CD4-positive, alpha-beta memory T cell (primary cell): ENCODE results near the gene TNNT1. TPM values are rescaled to one million over a fixed set of nuclear protein-coding genes. Genes with fewer than 3 reads are reported as not detected.
"Not testable (repeated sequence)": the region's sequence is repeated elsewhere in the genome, so short reads cannot be mapped to it uniquely, and the experiment has no call there.

Source experiments
- CTCF ChIA-PET: fragments of 350-600 bp; sonication (Branson Sonifier 250); formaldehyde crosslinking; loops from one replicate; lab custom pipeline; 2021; ENCODE audit warnings: inconsistent platforms; ENCODE audit not compliant: partially characterized antibody; lab: Charles Lee
- POLR2A ChIA-PET: fragments of 350-600 bp; sonication (Branson Sonifier 250); formaldehyde crosslinking; loops from one replicate; lab custom pipeline; 2021; ENCODE audit not compliant: partially characterized antibody; lab: Charles Lee
- DNase-seq, 5 donors: peaks; one replicate each; pipeline versions ENCODE4 v3.0.0 to v3.0.0-alpha.2; 2020 to 2022; ENCODE audit warnings: mixed read lengths in 1 of 5
- H3K27ac ChIP-seq: one replicate; pipeline ENCODE4 v1.7.0; 2013; ENCODE audit warnings: low read depth, low read length
- H3K27me3 ChIP-seq: 2 replicates; pipeline ENCODE4 v1.7.0; 2013; ENCODE audit warnings: mild to moderate bottlenecking, low read length, moderate library complexity; ENCODE audit not compliant: insufficient read depth
- H3K36me3 ChIP-seq: 2 replicates; pipeline ENCODE4 v1.7.0; 2013; ENCODE audit warnings: mild to moderate bottlenecking, low read length, moderate library complexity; ENCODE audit not compliant: insufficient read depth
- H3K4me1 ChIP-seq: 2 replicates; pipeline ENCODE4 v1.7.0; 2013; ENCODE audit warnings: mild to moderate bottlenecking, low read length, moderate library complexity; ENCODE audit not compliant: insufficient read depth
- H3K4me3 ChIP-seq, 2 donors: one replicate each; pipeline ENCODE4 v1.7.0; 2013; ENCODE audit warnings: low read length in 2 of 2, mild to moderate bottlenecking in 1 of 2
- H3K9me3 ChIP-seq, 2 donors: one replicate each; pipeline ENCODE4 v1.7.0; 2013; ENCODE audit warnings: low read length in 2 of 2, control low read depth in 1 of 2; ENCODE audit not compliant: control insufficient read depth in 1 of 2
- H3K27ac Mint-ChIP-seq, 7 donors: one replicate each; pipeline ENCODE4 v1.8.0; 2020 to 2021; ENCODE audit warnings: mixed read lengths in 7 of 7, mild to moderate bottlenecking in 6 of 7, inconsistent platforms in 3 of 7, moderate library complexity in 3 of 7
- H3K27me3 Mint-ChIP-seq, 2 donors: one replicate each; pipeline ENCODE4 v1.8.0; 2020 to 2021; ENCODE audit warnings: mixed read lengths in 2 of 2
- H3K36me3 Mint-ChIP-seq, 2 donors: one replicate each; pipeline ENCODE4 v1.8.0; 2020 to 2021; ENCODE audit warnings: mixed read lengths in 2 of 2, inconsistent platforms in 1 of 2, mild to moderate bottlenecking in 1 of 2
- H3K4me1 Mint-ChIP-seq, 4 donors: one replicate each; pipeline ENCODE4 v1.8.0; 2020 to 2021; ENCODE audit warnings: mixed read lengths in 4 of 4, mild to moderate bottlenecking in 1 of 4
- H3K4me3 Mint-ChIP-seq, 8 donors: one replicate each; pipeline ENCODE4 v1.8.0; 2020 to 2021; ENCODE audit warnings: mixed read lengths in 8 of 8, mild to moderate bottlenecking in 7 of 8, moderate library complexity in 6 of 8, inconsistent platforms in 3 of 8
- H3K9me3 Mint-ChIP-seq, 8 donors: one replicate each; pipeline ENCODE4 v1.8.0; 2020 to 2021; ENCODE audit warnings: mixed read lengths in 8 of 8, mild to moderate bottlenecking in 5 of 8, inconsistent platforms in 3 of 8, moderate library complexity in 1 of 8
- intact Hi-C: fragments of 100-400 bp; cut with micrococcal nuclease; formaldehyde crosslinking; loops from one replicate; pipeline ENCODE4 v1.15.1; 2023
- polyA plus RNA-seq, 2 donors: library from polyadenylated mRNA; unstranded; fragments of 300-500 nt; fragmentation: Illumina TruSeq; gene quantifications; one replicate each; pipeline ENCODE4 v1.2.3, GENCODE V29; 2021
- total RNA-seq, 2 experiments: library from RNA; stranded (reverse); gene quantifications; one replicate each; pipeline ENCODE4 v1.2.3, GENCODE V29; 2021

TNNT1 gene
- total and polyA plus RNA-seq, 4 experiments from 2014 or later, result not detected

DNA sequence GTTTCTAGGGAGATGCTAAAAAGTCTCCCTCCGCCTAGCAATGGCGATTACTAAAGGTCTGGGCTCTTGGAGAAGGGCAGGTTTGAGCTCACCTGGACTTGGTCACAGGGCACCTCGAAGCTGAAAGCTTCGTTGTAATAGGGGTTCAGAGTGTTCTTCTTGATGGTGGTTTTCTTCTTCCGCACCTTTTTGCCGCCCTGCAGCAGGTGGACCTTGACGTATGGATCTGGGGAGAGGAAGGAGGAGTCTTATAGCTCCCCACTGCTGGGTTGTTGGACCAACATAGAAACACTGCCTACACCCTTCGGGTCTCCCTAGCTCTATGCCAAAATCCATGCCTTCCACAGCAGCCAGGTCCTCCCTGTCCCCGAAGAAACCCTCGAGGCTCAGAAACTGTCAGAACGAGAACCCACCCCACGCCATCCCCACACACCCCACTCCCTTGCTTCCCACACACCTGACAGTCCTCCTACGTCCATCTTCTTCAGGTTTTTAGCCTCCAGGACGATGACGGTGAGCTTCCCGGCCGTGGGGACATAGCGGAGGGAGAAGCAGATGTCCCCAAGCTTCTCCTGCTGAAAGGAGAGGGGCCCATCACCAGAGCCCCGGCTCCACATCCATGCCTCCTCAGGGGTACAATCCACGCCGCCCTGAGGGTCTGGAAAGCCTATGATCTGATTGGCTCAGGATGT, 25.6 kb upstream of the TNNT1 start:
- no peak overlapping the region for H3K27ac ChIP-seq
- H3K4me1 Mint-ChIP-seq, result peaks cover 8 to 48% (median 23%) of the 10 kb centered on the region in 4 donors
- peak overlapping the region in 5 of 8 donors; percentile 32 to 75 (median 65) for H3K4me3 Mint-ChIP-seq
- POLR2A ChIA-PET, result no interaction called here
- H3K36me3 Mint-ChIP-seq, result peaks cover 0 to 3% of the 10 kb centered on the region in 2 donors
- peaks cover 27% of the 10 kb centered on the region for H3K4me1 ChIP-seq
- peak overlapping the region in 1 of 7 donors; percentile 70 for H3K27ac Mint-ChIP-seq
- peaks cover 42% of the 10 kb centered on the region for H3K27me3 ChIP-seq
- H3K9me3 Mint-ChIP-seq, result peaks cover 0 to 3% (median 2%) of the 10 kb centered on the region in 8 donors
- peaks cover 54 to 63% of the 10 kb centered on the region in 2 donors for H3K27me3 Mint-ChIP-seq
- H3K9me3 ChIP-seq, result no peaks in the 10 kb centered on the region
- intact Hi-C loops, result no loop called here
- H3K4me3 ChIP-seq, result peak overlapping the region in 1 of 2 donors; percentile 11
- H3K36me3 ChIP-seq, result no peaks in the 10 kb centered on the region
- CTCF ChIA-PET, result interaction anchor here (2.2 kb wide), 1 partner anchor 15 kb away, joined by 10 read pairs; no protein-coding TSS in a partner anchor
- DNase-seq, result no peak

DNA sequence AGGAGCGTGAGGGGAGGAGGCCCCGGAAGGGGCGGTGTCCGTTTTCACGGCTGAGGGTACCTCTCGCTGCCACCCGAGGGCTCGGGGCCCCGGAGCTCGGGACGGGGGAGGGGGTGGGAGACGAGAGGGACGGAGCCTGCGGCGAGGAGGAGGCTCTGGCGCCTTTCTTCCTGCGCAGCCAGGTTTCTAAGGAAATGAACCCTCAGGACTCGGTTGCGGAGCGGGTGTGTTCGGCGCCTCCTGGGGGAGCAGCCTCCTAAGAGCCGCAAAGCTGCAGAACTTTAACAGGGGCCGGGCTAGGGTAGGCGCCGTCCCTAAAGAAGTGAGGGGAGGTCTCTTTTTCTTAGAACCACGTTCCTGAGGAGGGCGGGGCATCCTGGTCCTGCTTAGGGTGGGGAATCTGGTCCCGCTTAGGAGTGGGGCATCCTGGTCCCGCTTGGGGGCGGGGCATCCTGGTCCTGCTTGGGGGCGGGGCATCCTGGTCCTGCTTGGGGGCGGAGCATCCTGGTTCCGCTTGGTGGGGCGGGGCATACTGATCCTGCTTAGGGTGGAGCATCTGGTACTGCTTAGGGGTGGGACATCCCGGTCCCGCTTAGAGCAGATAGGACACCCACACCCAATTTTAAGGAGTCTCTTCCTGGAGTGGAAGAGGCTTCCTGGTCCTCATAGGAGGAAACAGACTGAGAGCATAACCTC, 24.9 kb upstream of the TNNT1 start:
- no peaks in the 10 kb centered on the region for H3K36me3 ChIP-seq
- ChIA-PET POLR2A (interaction anchor here (0.6 kb wide), 1 partner anchor 715 kb away, joined by 3 read pairs; no protein-coding TSS in a partner anchor), CTCF (interaction anchor here (2.2 kb wide), 1 partner anchor 14 kb away, joined by 10 read pairs; no protein-coding TSS in a partner anchor)
- peaks cover 55 to 64% of the 10 kb centered on the region in 2 donors for H3K27me3 Mint-ChIP-seq
- H3K27me3 ChIP-seq, result peaks cover 42% of the 10 kb centered on the region
- H3K4me3 ChIP-seq, result peak overlapping the region in 1 of 2 donors; percentile 11
- no peaks in the 10 kb centered on the region for H3K36me3 Mint-ChIP-seq
- H3K4me1 ChIP-seq, result peaks cover 20% of the 10 kb centered on the region
- H3K27ac ChIP-seq, result no peak overlapping the region
- intact Hi-C loops, result no loop called here
- peaks cover 5 to 40% (median 18%) of the 10 kb centered on the region in 4 donors for H3K4me1 Mint-ChIP-seq
- H3K9me3 Mint-ChIP-seq, result peaks cover 0 to 2% (median 0%) of the 10 kb centered on the region in 8 donors
- no peaks in the 10 kb centered on the region for H3K9me3 ChIP-seq
- peak overlapping the region in 7 of 8 donors; percentile 52 to 75 (median 64) for H3K4me3 Mint-ChIP-seq
- no peak for DNase-seq
- no peak overlapping the region for H3K27ac Mint-ChIP-seq

DNA sequence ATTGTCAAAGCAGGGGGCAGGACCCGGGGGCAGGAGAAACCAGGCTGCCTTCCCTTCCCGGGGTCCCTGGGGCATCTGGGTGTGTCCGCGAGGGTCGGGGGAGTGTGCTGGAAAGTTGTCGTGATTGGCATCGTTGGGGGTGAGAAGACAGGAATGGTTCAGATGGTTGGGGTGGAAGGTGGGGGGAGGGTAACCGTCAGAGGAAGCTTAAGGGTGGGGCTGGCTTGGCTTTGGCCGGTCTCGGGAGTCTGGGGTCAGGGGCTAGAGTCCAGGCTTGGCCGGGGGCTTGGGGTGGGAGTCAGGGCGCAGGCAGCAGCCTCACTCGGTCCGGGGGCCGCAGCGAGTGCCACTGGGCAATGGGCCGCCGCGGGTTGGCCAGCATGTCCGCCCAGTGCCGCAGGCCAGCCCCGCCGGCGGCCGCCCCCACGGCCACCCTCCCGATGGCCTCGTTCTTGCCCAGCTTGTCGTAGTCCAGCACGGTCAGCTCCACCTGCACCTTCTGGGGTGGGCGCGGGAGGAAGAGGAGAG, 24.2 kb upstream of the TNNT1 start:
- peak overlapping the region in 1 of 7 donors; percentile 19 for H3K27ac Mint-ChIP-seq
- peaks cover 2 to 35% (median 14%) of the 10 kb centered on the region in 4 donors for H3K4me1 Mint-ChIP-seq
- H3K36me3 Mint-ChIP-seq, result no peaks in the 10 kb centered on the region
- H3K9me3 Mint-ChIP-seq, result peaks cover 0 to 2% (median 0%) of the 10 kb centered on the region in 8 donors
- intact Hi-C loops, result no loop called here
- H3K4me3 ChIP-seq, result no peak overlapping the region
- no peaks in the 10 kb centered on the region for H3K36me3 ChIP-seq
- CTCF ChIA-PET, result no interaction called here
- no peak overlapping the region for H3K27ac ChIP-seq
- peak overlapping the region; percentile 43 to 75 (median 62) for H3K4me3 Mint-ChIP-seq
- peaks cover 15% of the 10 kb centered on the region for H3K4me1 ChIP-seq
- POLR2A ChIA-PET, result interaction anchor here (0.6 kb wide), 1 partner anchor 714 kb away, joined by 3 read pairs; no protein-coding TSS in a partner anchor
- no peak for DNase-seq
- H3K27me3 Mint-ChIP-seq, result peaks cover 53 to 61% of the 10 kb centered on the region in 2 donors
- no peaks in the 10 kb centered on the region for H3K9me3 ChIP-seq
- H3K27me3 ChIP-seq, result peaks cover 42% of the 10 kb centered on the region

DNA sequence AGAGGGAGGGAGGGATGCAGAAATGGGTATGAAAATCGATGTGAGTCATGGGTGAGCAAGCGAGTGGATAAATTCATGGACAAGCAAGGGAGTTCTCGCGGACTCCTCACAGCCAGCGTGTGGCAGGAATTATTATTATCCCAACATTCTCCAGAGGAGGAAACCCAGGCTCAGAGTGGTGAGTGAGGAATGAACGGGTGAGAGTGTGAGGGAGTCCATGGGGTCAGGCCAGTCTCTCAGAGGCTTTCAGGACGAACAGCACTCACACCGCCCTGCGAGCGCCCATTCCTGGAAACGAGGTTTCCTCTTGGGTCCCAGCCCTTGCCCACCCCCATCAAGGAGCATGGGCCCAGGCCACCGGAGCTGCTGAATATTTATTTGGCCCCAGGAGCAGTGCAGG, 23.7 kb upstream of the TNNT1 start:
- H3K4me1 Mint-ChIP-seq, result peaks cover 2 to 31% (median 13%) of the 10 kb centered on the region in 4 donors
- Histone ChIP-seq H3K9me3 (no peaks in the 10 kb centered on the region), H3K27me3 (peaks cover 40% of the 10 kb centered on the region), H3K27ac (no peak overlapping the region), H3K36me3 (no peaks in the 10 kb centered on the region), H3K4me1 (peaks cover 15% of the 10 kb centered on the region), H3K4me3 (no peak overlapping the region)
- no peak for DNase-seq
- H3K4me3 Mint-ChIP-seq, result peak overlapping the region in 5 of 8 donors; percentile 53 to 73 (median 70)
- H3K27ac Mint-ChIP-seq, result peak overlapping the region in 1 of 7 donors; percentile 19
- intact Hi-C loops, result no loop called here
- H3K36me3 Mint-ChIP-seq, result no peaks in the 10 kb centered on the region
- peaks cover 53 to 61% of the 10 kb centered on the region in 2 donors for H3K27me3 Mint-ChIP-seq
- H3K9me3 Mint-ChIP-seq, result peaks cover 0 to 2% (median 0%) of the 10 kb centered on the region in 8 donors
- ChIA-PET POLR2A (no interaction called here), CTCF (no interaction called here)

DNA sequence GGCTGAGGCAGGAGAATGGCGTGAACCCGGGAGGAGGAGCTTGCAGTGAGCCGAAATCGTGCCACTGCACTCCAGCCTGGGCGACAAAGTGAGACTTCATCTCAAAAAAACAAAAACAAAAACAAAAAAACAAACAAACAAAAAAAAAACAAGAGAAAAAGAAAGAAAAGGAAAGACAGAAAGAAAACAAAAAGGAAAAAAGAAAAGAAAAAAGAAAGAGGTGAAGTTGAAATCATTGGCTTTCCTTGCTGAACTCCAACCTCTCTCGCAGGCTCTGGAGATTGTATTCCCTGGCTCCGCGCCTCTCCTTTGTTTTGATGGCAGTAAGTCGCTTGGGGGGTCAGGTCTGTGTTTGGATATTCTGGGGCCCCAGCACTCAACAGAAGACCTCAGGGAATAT, 23.3 kb upstream of the TNNT1 start:
- peak overlapping the region in 2 of 8 donors; percentile 53 to 72 for H3K4me3 Mint-ChIP-seq
- H3K27ac Mint-ChIP-seq, H3K36me3 ChIP-seq, H3K9me3 ChIP-seq, H3K27ac ChIP-seq, H3K9me3 Mint-ChIP-seq, H3K4me3 ChIP-seq, POLR2A ChIA-PET, DNase-seq, intact Hi-C loops, H3K36me3 Mint-ChIP-seq: not testable (repeated sequence)
- Histone ChIP-seq H3K4me1 (peaks cover 16% of the 10 kb centered on the region), H3K27me3 (peaks cover 39% of the 10 kb centered on the region)
- H3K4me1 Mint-ChIP-seq, result peaks cover 2 to 29% (median 13%) of the 10 kb centered on the region in 4 donors
- H3K27me3 Mint-ChIP-seq, result peaks cover 55 to 62% of the 10 kb centered on the region in 2 donors
- CTCF ChIA-PET, result interaction anchor here (1.4 kb wide), 1 partner anchor 11 kb away, joined by 3 read pairs; no protein-coding TSS in a partner anchor

DNA sequence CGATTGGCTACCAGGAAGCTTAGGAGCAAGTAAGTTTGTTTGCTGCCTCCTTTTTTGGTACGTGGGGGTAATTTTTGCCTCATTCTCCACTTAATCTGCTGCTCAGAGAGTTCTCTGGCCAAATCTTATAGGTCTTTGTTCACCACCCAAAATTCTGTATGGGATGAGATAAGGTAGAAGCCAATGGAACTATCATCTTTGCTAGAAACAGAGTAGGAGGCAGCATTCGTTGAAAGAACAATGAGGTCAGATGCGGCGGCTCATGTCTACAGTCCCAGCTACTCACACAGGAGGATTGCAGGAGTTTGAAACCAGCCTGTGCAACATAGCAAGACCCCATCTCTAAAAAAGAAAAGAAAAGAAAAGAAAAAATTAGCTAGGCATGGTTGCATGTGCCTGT, 22.4 kb upstream of the TNNT1 start:
- intact Hi-C loops, result no loop called here
- peaks cover 9 to 38% (median 21%) of the 10 kb centered on the region in 4 donors for H3K4me1 Mint-ChIP-seq
- H3K36me3 Mint-ChIP-seq, result no peaks in the 10 kb centered on the region
- H3K27ac ChIP-seq, result no peak overlapping the region
- H3K27me3 Mint-ChIP-seq, result peaks cover 55 to 62% of the 10 kb centered on the region in 2 donors
- H3K27ac Mint-ChIP-seq, result no peak overlapping the region
- DNase-seq, result no peak
- peak overlapping the region in 2 of 8 donors; percentile 27 to 30 for H3K4me3 Mint-ChIP-seq
- no peaks in the 10 kb centered on the region for H3K9me3 ChIP-seq
- peaks cover 24% of the 10 kb centered on the region for H3K4me1 ChIP-seq
- no peaks in the 10 kb centered on the region for H3K36me3 ChIP-seq
- CTCF ChIA-PET, result interaction anchor here (1.4 kb wide), 1 partner anchor 11 kb away, joined by 3 read pairs; no protein-coding TSS in a partner anchor
- POLR2A ChIA-PET, result no interaction called here
- no peak overlapping the region for H3K4me3 ChIP-seq
- peaks cover 0 to 6% (median 3%) of the 10 kb centered on the region in 8 donors for H3K9me3 Mint-ChIP-seq
- peaks cover 39% of the 10 kb centered on the region for H3K27me3 ChIP-seq
